GM12878 (cell line): ENCODE data around the gene PPIG. TPM values are rescaled to one million over a fixed set of nuclear protein-coding genes. Genes with fewer than 3 reads are reported as not detected.

Source experiments
- ATAC-seq: fragments of 200-7000 bp; cut with Tn5 transposase; 3 replicates; pipeline ENCODE4 v1.9.1; 2020; ENCODE audit warnings: mild to moderate bottlenecking, moderate library complexity
- BruUV-seq: library from RNA; stranded (reverse); fragments of 400-500 nt; replicated peaks from 2 replicates; lab custom pipeline; 2021; lab: Mats Ljungman, UMichigan
- CTCF ChIA-PET: fragments of 300-600 bp; sonication (Branson Sonifier 250); formaldehyde crosslinking; extraction: SDS; loops from one replicate; lab custom pipeline; 2021; ENCODE audit warnings: inconsistent platforms; lab: Yijun Ruan, JAX
- POLR2A ChIA-PET: fragments of 350-600 bp; formaldehyde crosslinking; extraction: SDS; loops from one replicate; lab custom pipeline; 2021; ENCODE audit warnings: inconsistent platforms; lab: Charles Lee
- RAD21 ChIA-PET: fragments of 300-600 bp; sonication (Branson Sonifier 250); formaldehyde crosslinking; loops from one replicate; lab custom pipeline; 2023; ENCODE audit warnings: antibody characterized with exemption; ENCODE audit not compliant: unreplicated experiment; lab: Charles Lee
- SMC1A ChIA-PET: fragments of 300-600 bp; sonication (Branson Sonifier 250); formaldehyde crosslinking; loops from one replicate; lab custom pipeline; 2023; ENCODE audit not compliant: unreplicated experiment, uncharacterized antibody; lab: Charles Lee
- DNase-seq: peaks from one replicate; pipeline ENCODE4 v3.0.0-alpha.2; 2011; ENCODE audit warnings: low read depth, low spot score
- FAIRE-seq: peaks from 3 replicates; lab custom pipeline; 2011; peaks lifted over from hg19 to GRCh38; lab: Jason Lieb, UNC
- H2AFZ ChIP-seq: 2 replicates; pipeline ENCODE4 v1.6.0; 2011; ENCODE audit warnings: low read depth, low read length, control low read depth; ENCODE audit not compliant: control insufficient read depth
- H3K27ac ChIP-seq: 2 replicates; pipeline ENCODE4 v1.5.1; 2011; ENCODE audit warnings: control low read depth; ENCODE audit not compliant: control insufficient read depth, insufficient read depth
- H3K27me3 ChIP-seq, 2 experiments: replicated peaks in 1 of 2; 2 replicates each; pipeline versions ENCODE4 v1.6.0 to v1.6.1; 2011; ENCODE audit warnings: low read length in 1 of 2; ENCODE audit not compliant: control insufficient read depth in 2 of 2, insufficient read depth in 2 of 2
- H3K36me3 ChIP-seq, 2 experiments: 2 replicates each; pipeline ENCODE4 v1.5.1; 2011; ENCODE audit warnings: low read length in 1 of 2; ENCODE audit not compliant: control insufficient read depth in 2 of 2, insufficient read depth in 2 of 2
- H3K4me1 ChIP-seq: 2 replicates; pipeline ENCODE4 v1.6.1; 2011; ENCODE audit warnings: mild to moderate bottlenecking, low read length, moderate library complexity, mixed read lengths; ENCODE audit not compliant: control insufficient read depth, insufficient read depth
- H3K4me2 ChIP-seq: 2 replicates; pipeline ENCODE4 v1.6.0; 2011; ENCODE audit warnings: control low read depth; ENCODE audit not compliant: control insufficient read depth, insufficient read depth
- H3K4me3 ChIP-seq: fragments of 200-600 bp; sonication (generic); 2 replicates; pipeline ENCODE4 v1.5.1; 2016
- H3K79me2 ChIP-seq: 2 replicates; pipeline ENCODE4 v1.6.0; 2011; ENCODE audit warnings: low read length; ENCODE audit not compliant: control insufficient read depth, insufficient read depth
- H3K9ac ChIP-seq: 2 replicates; pipeline ENCODE4 v1.8.0; 2011; ENCODE audit warnings: low read length, control low read depth, mixed read lengths; ENCODE audit not compliant: control insufficient read depth, insufficient read depth
- H3K9me3 ChIP-seq: replicated peaks from 3 replicates; pipeline ENCODE4 v1.5.1; 2011; ENCODE audit warnings: mild to moderate bottlenecking, low read length; ENCODE audit not compliant: control insufficient read depth, insufficient read depth
- H4K20me1 ChIP-seq: 2 replicates; pipeline ENCODE4 v1.6.0; 2011; ENCODE audit not compliant: control insufficient read depth, insufficient read depth
- ATF2 ChIP-seq: IDR thresholded peaks from 2 replicates; pipeline ENCODE4 v1.6.1; 2012; ENCODE audit warnings: low read length, inconsistent platforms
- BCL3 ChIP-seq: IDR thresholded peaks from 2 replicates; pipeline ENCODE4 v1.6.1; 2011; ENCODE audit warnings: borderline replicate concordance, low read depth, mild to moderate bottlenecking, moderate library complexity, low read length; ENCODE audit not compliant: insufficient read depth, poor library complexity, severe bottlenecking
- CBFB ChIP-seq: IDR thresholded peaks from 2 replicates; pipeline ENCODE4 v1.6.1; 2016; ENCODE audit warnings: antibody characterized with exemption, low read depth
- CBX3 ChIP-seq: fragments of 200-600 bp; sonication (generic); IDR thresholded peaks from 2 replicates; pipeline ENCODE4 v1.6.1; 2016; ENCODE audit warnings: low read depth, borderline replicate concordance
- E2F8 ChIP-seq: fragments of 450-650 bp; IDR thresholded peaks from 2 replicates; pipeline ENCODE4 v1.6.1; 2018; ENCODE audit warnings: mild to moderate bottlenecking, low read depth, moderate library complexity; ENCODE audit not compliant: partially characterized antibody
- ELK1 ChIP-seq: IDR thresholded peaks from 2 replicates; pipeline ENCODE4 v1.6.1; 2012; ENCODE audit warnings: low read depth, low read length, improper control_type of control experiment
- HDGF ChIP-seq: fragments of 450-650 bp; IDR thresholded peaks from 2 replicates; pipeline ENCODE4 v1.6.1; 2016; ENCODE audit warnings: antibody characterized with exemption
- IKZF2 ChIP-seq, 2 experiments: fragments of 450-650 bp; IDR thresholded peaks; 2 replicates each; pipeline ENCODE4 v1.6.1; 2017; ENCODE audit warnings: mild to moderate bottlenecking in 2 of 2, moderate library complexity in 2 of 2
- MEF2A ChIP-seq: IDR thresholded peaks from 2 replicates; pipeline ENCODE4 v1.6.1; 2011; ENCODE audit warnings: low read depth, mild to moderate bottlenecking, low read length, moderate library complexity; ENCODE audit not compliant: insufficient read depth
- MTA3 ChIP-seq: IDR thresholded peaks from 2 replicates; pipeline ENCODE4 v1.6.1; 2012; ENCODE audit warnings: low read length, inconsistent platforms, borderline replicate concordance
- NFXL1 ChIP-seq: fragments of 450-650 bp; IDR thresholded peaks from 2 replicates; pipeline ENCODE4 v1.6.1; 2017; ENCODE audit warnings: antibody characterized with exemption, mild to moderate bottlenecking, borderline replicate concordance
- NRF1 ChIP-seq: conservative IDR thresholded peaks from 2 replicates; pipeline ENCODE4 v1.6.1; 2011; ENCODE audit warnings: mild to moderate bottlenecking, low read depth, low read length, improper control_type of control experiment
- PAX8 ChIP-seq: fragments of 450-650 bp; IDR thresholded peaks from 2 replicates; pipeline ENCODE4 v1.6.1; 2017; ENCODE audit warnings: mild to moderate bottlenecking, moderate library complexity
- POLR2A ChIP-seq: IDR thresholded peaks from 2 replicates; pipeline ENCODE4 v1.6.1; 2011; ENCODE audit warnings: low read depth, mild to moderate bottlenecking, low read length
- POLR2AphosphoS5 ChIP-seq: IDR thresholded peaks from 2 replicates; pipeline ENCODE4 v1.6.1; 2011; ENCODE audit warnings: mild to moderate bottlenecking, low read length, inconsistent platforms
- STAT3 ChIP-seq: IDR thresholded peaks from 2 replicates; pipeline ENCODE4 v1.6.1; 2011; ENCODE audit warnings: low read depth, low read length, improper control_type of control experiment
- ZBTB33 ChIP-seq: fragments of 450-650 bp; IDR thresholded peaks from 2 replicates; pipeline ENCODE4 v1.6.1; 2017; ENCODE audit warnings: mild to moderate bottlenecking
- WGBS: methylation state at CpG from one replicate; pipeline ENCODE4 v1.1.6; 2016; ENCODE audit warnings: low lambda C conversion rate; ENCODE audit not compliant: insufficient replicate concordance, insufficient coverage; ENCODE audit errors: missing lambda C conversion rate; 5-methylcytosine and 5-hydroxymethylcytosine counted together
- in situ Hi-C: fragments of 300-500 bp; cut with MboI; formaldehyde crosslinking; loops from 9 replicates; pipeline ENCODE4 v1.14.3; 2018; ENCODE audit warnings: mixed read lengths
- intact Hi-C: fragments of 100-400 bp; cut with micrococcal nuclease; formaldehyde crosslinking; loops from one replicate; pipeline ENCODE4 v1.14.2; 2022; ENCODE audit not compliant: unreplicated experiment
- polyA plus RNA-seq, 11 experiments: library from polyadenylated mRNA; depleted of rRNA in 4 of 11; unstranded in 6 of 11; stranded (reverse) in 5 of 11; fragments of >200 nt; fragmentation: Nextera tagmentation in 4 of 11; fragmentation: Illumina TruSeq in 1 of 11; extraction: Ambion mirVana in 4 of 11; extraction: Trizol in 1 of 11; gene quantifications; 1 replicate in 1 of 11; 2 replicates in 10 of 11; pipeline versions ENCODE4 v1.2.1 to v1.2.3, GENCODE V29; 2011 to 2016; ENCODE audit warnings: inconsistent platforms in 2 of 11, missing spikeins in 2 of 11, low read depth in 1 of 11
- total RNA-seq, 4 experiments: library from RNA; depleted of rRNA in 3 of 4; stranded (reverse); fragments of >200 nt in 3 of 4; fragmentation: Illumina TruSeq in 1 of 4; extraction: Trizol in 1 of 4; gene quantifications; 2 replicates each; pipeline versions ENCODE4 v1.2.1 to v1.2.3, GENCODE V29; 2013 to 2021

PPIG gene
- total and polyA plus RNA-seq, 10 of the 15 experiments (the other 5 are each of a cell fraction or from before 2014, with no cell fraction given): 22.3 to 147 (median 95.2) TPM

GRCh38 chr2:169572821-169573159 is 11.4 kb upstream of the PPIG start:
- ATAC-seq (no peak), DNase-seq (no peak), FAIRE-seq (no peak)
- ChIA-PET SMC1A (interaction anchor here (1.0 to 2.4 kb wide), 9 partner anchors 11 to 230 kb away, joined by 3 to 26 read pairs (median 3); partner anchors contain the start of gene PPIG), CTCF (interaction anchor here (1.2 to 2.9 kb wide), 4 partner anchors 11 to 251 kb away, joined by 5 to 17 read pairs (median 8); partner anchors contain the start of genes METTL5 and PPIG), RAD21 (interaction anchor here (0.7 to 3.2 kb wide), 7 partner anchors 12 to 361 kb away, joined by 3 to 21 read pairs (median 4); partner anchors contain the start of genes BBS5 and PPIG), POLR2A (interaction anchor here (0.6 to 3.3 kb wide), 5 partner anchors 10 to 471 kb away, joined by 3 to 25 read pairs (median 6); partner anchors contain the start of gene PPIG)
- H3K27me3 ChIP-seq: no peaks in the 10 kb centered on the region
- H3K9me3 ChIP-seq: no peaks in the 10 kb centered on the region
- no peaks in the 10 kb centered on the region for H3K4me1 ChIP-seq
- peaks cover 41% of the 10 kb centered on the region for H3K79me2 ChIP-seq
- WGBS: 0% methylated on average over 2 of the region's 2 CpGs
- BruUV-seq: no TSS peak
- peaks cover 0 to 7% of the 10 kb centered on the region in 2 experiments; a peak in 2 of 4 replicates for H3K36me3 ChIP-seq
- H3K4me2 ChIP-seq: peak overlapping the region; percentile 26
- peak overlapping the region; percentile 81 for H3K4me3 ChIP-seq
- H2AFZ ChIP-seq: peak overlapping the region; percentile 99
- intact Hi-C loops: no loop called here
- H3K9ac ChIP-seq: peak overlapping the region; percentile 74
- H3K27ac ChIP-seq: peak overlapping the region; percentile 71
- no peak for TF ChIP-seq ATF2
- TF ChIP-seq ZBTB33: no peak
- no peak for TF ChIP-seq PAX8
- TF ChIP-seq CBFB: no peak
- TF ChIP-seq STAT3: no peak
- no peak for TF ChIP-seq IKZF2 (IDR thresholded peaks at IDR 0.05)
- TF ChIP-seq ELK1: no peak
- no peak for TF ChIP-seq NFXL1
- TF ChIP-seq MEF2A: no peak
- no peak for TF ChIP-seq CBX3
- no peak for TF ChIP-seq POLR2A
- no peak for TF ChIP-seq E2F8
- TF ChIP-seq BCL3: no peak
- no peak for TF ChIP-seq POLR2AphosphoS5
- TF ChIP-seq HDGF: no peak
- no peak for TF ChIP-seq MTA3
- TF ChIP-seq NRF1: no peak
- no peaks in the 10 kb centered on the region for H4K20me1 ChIP-seq
- in situ Hi-C loops: no loop called here
